Fibroblast of the aortic adventitia (primary cell): ENCODE measurements around the gene LRRC74B. TPM values are rescaled to one million over a fixed set of nuclear protein-coding genes. Genes with fewer than 3 reads are reported as not detected.
"Not testable (repeated sequence)": the region's sequence is repeated elsewhere in the genome, so short reads cannot be mapped to it uniquely, and the experiment has no call there.

Experiments
- DNase-seq: peaks from one replicate; pipeline ENCODE4 v3.0.0-alpha.2; 2010; ENCODE audit warnings: low read depth
- H3K4me3 ChIP-seq: 2 replicates; pipeline ENCODE4 v1.5.1; 2011; ENCODE audit warnings: low read depth, mild to moderate bottlenecking, control low read depth, low read length, moderate library complexity
- total RNA-seq: library from RNA; depleted of rRNA; stranded (reverse); fragments of >200 nt; gene quantifications from 2 replicates; pipeline ENCODE4 v1.2.3, GENCODE V29; 2012; ENCODE audit warnings: low replicate concordance
- TF ChIP-seq, protein P1 (sequence below): IDR thresholded peaks from 2 replicates; pipeline ENCODE4 v1.5.1; 2011; ENCODE audit warnings: mild to moderate bottlenecking, low read length, control low read depth, inconsistent platforms; ENCODE audit not compliant: insufficient read depth

Gene LRRC74B
- total RNA-seq, 1 donor = not detected

DNA sequence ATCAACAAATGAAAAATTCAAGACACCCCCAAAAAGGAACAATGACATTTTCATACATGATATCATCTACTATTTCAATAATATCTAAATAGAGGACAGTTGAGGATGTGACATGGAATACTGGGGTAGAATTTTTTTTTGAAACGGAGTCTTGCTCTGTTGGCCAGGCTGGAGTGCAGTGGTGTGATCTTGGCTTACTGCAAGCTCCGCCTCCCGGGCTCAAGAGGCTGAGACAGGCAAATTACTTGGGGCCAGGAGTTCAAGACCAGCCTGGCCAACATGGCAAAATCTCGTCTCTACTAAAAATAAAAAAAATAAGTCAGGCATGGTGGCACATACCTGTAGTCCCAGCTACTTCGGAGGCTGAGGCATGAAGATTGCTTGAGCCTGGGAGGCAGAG, 41.4 kb downstream of the LRRC74B start:
- DNase-seq = no peak
- H3K4me3 ChIP-seq = no peak overlapping the region
- TF ChIP-seq, protein P1, sequence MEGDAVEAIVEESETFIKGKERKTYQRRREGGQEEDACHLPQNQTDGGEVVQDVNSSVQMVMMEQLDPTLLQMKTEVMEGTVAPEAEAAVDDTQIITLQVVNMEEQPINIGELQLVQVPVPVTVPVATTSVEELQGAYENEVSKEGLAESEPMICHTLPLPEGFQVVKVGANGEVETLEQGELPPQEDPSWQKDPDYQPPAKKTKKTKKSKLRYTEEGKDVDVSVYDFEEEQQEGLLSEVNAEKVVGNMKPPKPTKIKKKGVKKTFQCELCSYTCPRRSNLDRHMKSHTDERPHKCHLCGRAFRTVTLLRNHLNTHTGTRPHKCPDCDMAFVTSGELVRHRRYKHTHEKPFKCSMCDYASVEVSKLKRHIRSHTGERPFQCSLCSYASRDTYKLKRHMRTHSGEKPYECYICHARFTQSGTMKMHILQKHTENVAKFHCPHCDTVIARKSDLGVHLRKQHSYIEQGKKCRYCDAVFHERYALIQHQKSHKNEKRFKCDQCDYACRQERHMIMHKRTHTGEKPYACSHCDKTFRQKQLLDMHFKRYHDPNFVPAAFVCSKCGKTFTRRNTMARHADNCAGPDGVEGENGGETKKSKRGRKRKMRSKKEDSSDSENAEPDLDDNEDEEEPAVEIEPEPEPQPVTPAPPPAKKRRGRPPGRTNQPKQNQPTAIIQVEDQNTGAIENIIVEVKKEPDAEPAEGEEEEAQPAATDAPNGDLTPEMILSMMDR = no peak

DNA sequence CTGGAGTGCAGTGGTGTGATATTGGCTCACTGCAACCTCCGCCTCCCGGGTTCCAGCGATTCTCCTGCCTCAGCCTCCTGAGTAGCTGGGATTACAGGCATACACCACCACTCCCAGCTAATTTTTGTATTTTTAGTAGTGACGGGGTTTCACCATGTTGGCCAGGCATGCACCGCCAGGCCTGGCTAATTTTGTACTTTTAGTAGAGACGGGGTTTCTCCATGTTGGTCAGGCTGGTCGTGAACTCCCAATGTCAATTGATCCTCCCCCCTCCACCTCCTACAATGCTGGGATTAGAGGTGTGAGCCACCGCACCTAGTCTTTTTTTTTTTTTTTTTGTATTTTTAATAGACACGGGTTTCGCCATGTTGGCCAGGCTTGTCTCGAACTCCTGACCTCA, 42.2 kb downstream of the LRRC74B start:
- DNase-seq, H3K4me3 ChIP-seq: not testable (repeated sequence)

DNA sequence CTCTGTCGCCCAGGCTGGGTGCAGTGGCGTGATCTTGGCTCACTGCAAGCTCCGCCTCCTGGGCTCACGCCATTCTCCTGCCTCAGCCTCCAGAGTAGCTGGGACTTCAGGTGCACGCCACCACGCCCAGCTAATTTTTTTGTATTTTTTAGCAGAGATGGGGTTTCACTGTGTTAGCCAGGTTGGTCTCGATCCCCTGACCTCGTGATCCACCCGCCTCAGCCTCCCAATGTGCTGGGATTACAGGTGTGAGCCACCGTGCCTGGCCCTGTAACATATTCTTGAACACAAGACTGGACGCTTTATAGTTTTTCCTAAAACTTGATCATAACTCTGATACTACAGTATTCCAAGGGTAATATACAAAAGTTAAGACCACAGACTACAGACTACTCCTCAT, 45.5 kb downstream of the LRRC74B start:
- H3K4me3 ChIP-seq, DNase-seq: not testable (repeated sequence)

DNA sequence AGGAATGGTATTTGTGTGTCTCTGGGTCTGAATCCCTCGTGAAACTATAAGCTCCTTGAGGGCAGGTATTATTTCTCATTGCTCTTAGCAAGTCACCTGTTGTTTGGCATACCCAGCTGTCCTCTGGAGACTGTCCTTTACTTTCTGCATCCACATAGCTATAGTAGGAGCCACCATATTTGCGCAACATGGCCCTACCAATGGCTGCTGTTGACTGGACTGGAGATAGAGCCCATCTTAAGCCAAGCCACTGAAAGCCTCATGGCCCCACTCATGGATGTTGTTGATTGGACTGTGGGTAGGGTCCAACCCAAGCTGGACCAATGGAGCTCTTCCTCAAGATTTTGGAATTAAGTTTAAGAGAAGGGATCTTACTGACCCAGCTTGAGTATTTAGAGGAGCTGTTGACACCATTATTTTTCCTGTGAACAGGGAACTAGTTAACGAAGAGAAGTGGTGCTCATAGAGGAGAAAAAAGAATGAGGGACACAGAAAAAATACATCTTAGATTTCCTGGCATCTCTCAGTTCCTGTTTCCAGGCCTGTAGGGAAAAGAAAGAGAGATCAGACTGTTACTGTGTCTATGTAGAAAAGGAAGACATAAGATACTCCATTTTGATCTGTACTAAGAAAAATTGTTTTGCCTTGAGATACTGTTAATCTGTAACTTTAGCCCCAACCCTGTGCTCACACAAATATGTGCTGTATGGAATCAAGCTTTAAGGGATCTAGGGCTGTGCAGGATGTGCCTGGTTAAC, 47.2 kb downstream of the LRRC74B start:
- H3K4me3 ChIP-seq = no peak overlapping the region
- TF ChIP-seq, protein P1 = no peak
- DNase-seq = no peak

DNA sequence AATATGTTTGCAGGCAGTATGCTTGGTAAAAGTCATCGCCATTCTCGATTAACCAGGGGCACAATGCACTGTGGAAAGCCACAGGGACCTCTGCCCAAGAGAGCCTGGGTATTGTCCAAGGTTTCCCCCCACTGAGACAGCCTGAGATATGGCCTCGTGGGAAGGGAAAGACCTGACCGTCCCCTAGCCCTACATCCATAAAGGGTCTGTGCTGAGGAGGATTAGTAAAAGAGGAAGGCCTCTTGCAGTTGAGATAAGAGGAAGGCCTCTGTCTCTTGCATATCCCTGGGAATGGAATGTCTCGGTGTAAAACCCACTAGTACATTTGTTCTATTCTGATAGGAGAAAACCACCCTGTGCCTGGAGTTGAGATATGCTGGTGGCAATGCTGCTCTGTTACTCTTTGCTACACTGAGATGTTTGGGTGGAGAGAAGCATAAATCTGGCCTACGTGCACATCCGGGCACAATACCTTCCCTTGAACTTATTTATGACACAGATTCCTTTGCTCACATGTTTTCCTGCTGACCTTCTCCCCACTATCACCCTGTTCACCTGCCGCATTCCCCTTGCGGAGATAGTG, 47.9 kb downstream of the LRRC74B start:
- not testable (repeated sequence) for H3K4me3 ChIP-seq, DNase-seq

DNA sequence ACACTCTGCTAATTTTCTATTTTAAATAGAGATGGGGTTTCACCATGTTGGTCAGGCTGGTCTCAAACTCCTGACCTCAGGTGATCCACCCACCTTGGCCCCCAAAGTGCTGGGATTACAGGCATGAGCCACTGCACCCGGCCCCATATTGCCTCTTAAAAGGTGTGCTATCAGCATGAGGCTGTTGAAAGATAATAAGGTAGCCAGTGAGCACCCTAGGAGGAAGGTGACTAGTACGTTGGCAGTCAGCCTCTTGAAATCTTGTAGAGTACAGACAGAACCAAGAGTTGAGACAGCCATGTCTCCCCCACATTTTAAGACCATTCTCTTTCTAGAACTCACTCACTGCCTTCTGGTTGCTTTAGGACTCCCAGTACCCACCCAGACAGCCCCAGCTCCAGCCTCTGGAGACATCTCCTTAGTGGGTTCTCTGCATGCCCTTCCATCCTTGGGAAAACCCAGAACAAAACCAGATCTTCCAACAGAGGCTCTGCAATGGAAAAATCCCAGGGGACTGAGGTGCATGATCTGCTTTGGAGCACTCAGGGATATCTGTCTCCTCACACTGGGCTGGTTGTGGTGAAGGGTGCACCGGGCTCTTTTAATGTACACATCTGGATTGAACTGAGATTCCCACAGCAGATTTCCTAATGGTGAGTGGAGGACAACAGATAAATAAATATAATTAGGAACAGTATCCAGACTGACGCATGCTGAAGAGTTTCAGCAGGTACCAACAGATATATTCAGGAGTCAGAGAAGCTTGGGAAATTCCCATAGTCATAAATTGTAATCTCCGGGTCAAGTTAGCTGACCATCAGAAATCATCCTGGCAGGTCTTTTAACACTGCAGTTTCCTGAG, 49.4 kb downstream of the LRRC74B start:
- DNase-seq = no peak
- TF ChIP-seq, protein P1 = no peak

DNA sequence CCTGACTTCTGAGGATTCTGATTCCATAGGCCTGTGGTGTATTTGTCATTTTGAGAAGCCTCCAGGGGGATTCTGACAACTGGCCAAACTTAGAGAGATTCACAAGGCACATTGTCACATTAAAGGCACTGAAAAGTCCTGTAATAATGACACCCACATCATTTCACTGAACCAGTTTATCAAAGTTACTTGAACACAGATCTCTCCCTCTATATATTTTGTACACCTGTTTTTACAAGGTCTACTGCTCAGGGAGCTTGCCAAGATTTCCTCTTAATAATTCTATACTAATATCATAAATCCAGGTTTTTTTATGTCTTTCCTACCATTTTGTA, 50.0 kb downstream of the LRRC74B start:
- H3K4me3 ChIP-seq = no peak overlapping the region

More for the DNA sequence above, 49.4 kb downstream of the LRRC74B start:
- no peak overlapping the region for H3K4me3 ChIP-seq

DNA sequence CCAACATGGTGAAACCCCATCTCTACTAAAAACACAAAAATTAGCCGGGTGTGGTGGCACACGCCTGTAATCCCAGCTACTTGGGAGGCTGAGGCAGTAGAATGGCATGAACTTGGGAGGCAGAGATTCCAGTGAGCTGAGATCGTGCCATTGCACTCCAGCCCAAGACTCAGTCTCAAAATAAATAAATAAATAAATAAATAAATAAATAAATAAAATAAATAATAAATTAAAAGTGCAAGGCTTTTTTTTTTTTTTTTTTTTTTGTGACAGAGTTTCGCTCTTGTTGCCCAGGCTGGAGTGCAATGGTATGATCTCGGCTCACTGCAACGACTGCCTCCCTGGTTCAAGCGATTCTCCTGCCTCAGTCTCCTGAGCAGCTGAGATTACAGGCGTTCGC, 51.1 kb downstream of the LRRC74B start:
- H3K4me3 ChIP-seq, DNase-seq: not testable (repeated sequence)

More for the DNA sequence above, 50.0 kb downstream of the LRRC74B start:
- TF ChIP-seq, protein P1 = no peak
- DNase-seq = no peak
